Peyer's patch (tissue), 4 donors: Measurements from ENCODE around the gene MMAB.

Experiments used
- POLR2A ChIP-seq, 2 donors: fragments of 450-650 bp; IDR thresholded peaks; one replicate each; pipeline ENCODE4 v1.5.1; 2017; ENCODE audit warnings: antibody characterized with exemption in 2 of 2, mild to moderate bottlenecking in 2 of 2, moderate library complexity in 2 of 2
- TF ChIP-seq, protein P1 (sequence below), 6 experiments: fragments of 450-650 bp in 4 of 6; fragments of 200-600 bp in 2 of 6; sonication (generic) in 1 of 6; IDR thresholded peaks; one replicate each; pipeline ENCODE4 v1.5.1; 2017 to 2019; ENCODE audit warnings: antibody characterized with exemption in 6 of 6, mild to moderate bottlenecking in 3 of 6, moderate library complexity in 1 of 6

DNA sequence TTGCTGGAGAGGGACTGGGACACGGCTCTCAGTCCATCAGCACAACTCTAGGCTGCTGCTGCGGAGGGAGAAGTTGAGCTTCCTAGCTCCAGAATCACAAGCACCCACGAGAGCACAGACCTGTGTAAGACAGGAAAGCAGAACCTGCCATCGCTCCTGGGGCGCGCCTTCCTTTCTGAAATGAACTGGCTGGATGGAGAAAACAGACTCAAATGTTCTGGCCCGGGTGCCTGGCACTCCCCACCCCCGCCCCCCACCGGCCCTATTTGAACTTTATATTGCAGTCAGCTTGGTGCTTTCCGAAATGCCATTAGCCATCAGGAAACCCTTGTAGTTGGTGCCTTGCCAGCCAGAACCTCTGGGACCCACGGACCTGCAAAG lies 24.1 kb upstream of the MMAB start:
- TF ChIP-seq, protein P1, sequence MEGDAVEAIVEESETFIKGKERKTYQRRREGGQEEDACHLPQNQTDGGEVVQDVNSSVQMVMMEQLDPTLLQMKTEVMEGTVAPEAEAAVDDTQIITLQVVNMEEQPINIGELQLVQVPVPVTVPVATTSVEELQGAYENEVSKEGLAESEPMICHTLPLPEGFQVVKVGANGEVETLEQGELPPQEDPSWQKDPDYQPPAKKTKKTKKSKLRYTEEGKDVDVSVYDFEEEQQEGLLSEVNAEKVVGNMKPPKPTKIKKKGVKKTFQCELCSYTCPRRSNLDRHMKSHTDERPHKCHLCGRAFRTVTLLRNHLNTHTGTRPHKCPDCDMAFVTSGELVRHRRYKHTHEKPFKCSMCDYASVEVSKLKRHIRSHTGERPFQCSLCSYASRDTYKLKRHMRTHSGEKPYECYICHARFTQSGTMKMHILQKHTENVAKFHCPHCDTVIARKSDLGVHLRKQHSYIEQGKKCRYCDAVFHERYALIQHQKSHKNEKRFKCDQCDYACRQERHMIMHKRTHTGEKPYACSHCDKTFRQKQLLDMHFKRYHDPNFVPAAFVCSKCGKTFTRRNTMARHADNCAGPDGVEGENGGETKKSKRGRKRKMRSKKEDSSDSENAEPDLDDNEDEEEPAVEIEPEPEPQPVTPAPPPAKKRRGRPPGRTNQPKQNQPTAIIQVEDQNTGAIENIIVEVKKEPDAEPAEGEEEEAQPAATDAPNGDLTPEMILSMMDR (IDR thresholded peaks at IDR 0.05): no peak
- TF ChIP-seq POLR2A (IDR thresholded peaks at IDR 0.05): no peak
